H1 (cell line): ENCODE measurements around the gene CACFD1. TPM values are rescaled to one million over a fixed set of nuclear protein-coding genes. Genes with fewer than 3 reads are reported as not detected.

Experiments
- JUND ChIP-seq: IDR thresholded peaks from 2 replicates; pipeline ENCODE4 v1.6.1; 2011; ENCODE audit warnings: mild to moderate bottlenecking, improper control_type of control experiment, low read length
- RFX5 ChIP-seq: IDR thresholded peaks from 2 replicates; pipeline ENCODE4 v1.6.1; 2011; ENCODE audit warnings: low read depth, low read length, improper control_type of control experiment, borderline replicate concordance
- TBP ChIP-seq: IDR thresholded peaks from 2 replicates; pipeline ENCODE4 v1.6.1; 2011; ENCODE audit warnings: low read depth, low read length, improper control_type of control experiment
- polyA plus RNA-seq, 7 experiments: library from polyadenylated mRNA; depleted of rRNA in 3 of 7; stranded (reverse) in 5 of 7; unstranded in 2 of 7; fragments of >200 nt in 5 of 7; fragments of 200-250 nt in 2 of 7; gene quantifications; 1 replicate in 5 of 7; 2 replicates in 1 of 7; 4 replicates in 1 of 7; pipeline versions ENCODE4 v1.2.1 to v1.2.3, GENCODE V29; 2011 to 2013; ENCODE audit warnings: missing spikeins in 2 of 7, mixed read lengths in 2 of 7
- total RNA-seq: library from RNA; stranded (reverse); fragmentation: NEBNext Ultra II Directional; extraction: Animal tissue kit (Norgen Biotek cat#: 25700); gene quantifications from 2 replicates; pipeline ENCODE4 v1.2.1, GENCODE V29; 2021

Gene CACFD1
- total and polyA plus RNA-seq, 2 of the 8 experiments (the other 6 are each of a cell fraction or from before 2014, with no cell fraction given): 13.4 to 15.5 TPM

DNA sequence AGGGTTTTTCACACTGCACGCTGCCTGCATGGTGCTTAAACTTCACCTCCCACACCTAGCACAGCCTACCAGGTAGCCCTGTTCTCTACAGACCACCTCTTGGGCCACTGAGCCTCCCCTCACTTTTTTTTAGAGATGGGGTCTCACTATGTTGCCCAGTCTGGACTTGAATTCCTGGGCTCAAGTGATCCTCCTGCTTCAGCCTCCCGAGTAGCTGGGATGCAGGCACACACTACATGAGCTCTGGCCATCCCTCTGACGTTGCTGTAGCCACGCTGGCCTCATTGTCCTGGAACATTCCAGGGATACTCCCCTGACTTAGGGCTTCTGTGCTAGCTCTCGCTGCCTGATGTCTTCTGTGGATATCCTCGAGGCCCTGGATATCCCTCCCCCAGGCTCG is 7.2 kb upstream of the CACFD1 start (continued):
- TF ChIP-seq RFX5: no peak
- no peak for TF ChIP-seq JUND
- TF ChIP-seq TBP: no peak
